K562 (cell line): ENCODE results near the gene CAMSAP2. TPM values are rescaled to one million over a fixed set of nuclear protein-coding genes. Genes with fewer than 3 reads are reported as not detected.
A peak's percentile ranks its signal among the peaks of the same experiment; 100 is the strongest.

Experiments used
- ARID3B ChIP-seq: fragments of 250-450 bp; sonication (Bioruptor Pico); IDR thresholded peaks from 2 replicates; pipeline ENCODE4 v1.4.0; 2020; ENCODE audit warnings: borderline replicate concordance
- CBX8 ChIP-seq: fragments of 200-600 bp; sonication (generic); IDR thresholded peaks from 2 replicates; pipeline ENCODE4 v1.6.1; 2012; ENCODE audit warnings: borderline replicate concordance, mixed run types, low read depth, mild to moderate bottlenecking, moderate library complexity, mixed read lengths, low read length, control low read depth, inconsistent platforms; ENCODE audit not compliant: poor library complexity, severe bottlenecking; ENCODE audit errors: extremely low read depth
- ELK3 ChIP-seq: fragments of 450-650 bp; formaldehyde crosslinking; IDR thresholded peaks from 2 replicates; pipeline ENCODE4 v1.4.0; 2020; ENCODE audit warnings: mild to moderate bottlenecking
- FUS ChIP-seq: fragments of 200-400 bp; formaldehyde crosslinking; optimal IDR thresholded peaks from 2 replicates; pipeline ENCODE3; 2017; ENCODE audit warnings: low read depth, low read length
- HMG20B ChIP-seq: fragments of 250-450 bp; sonication (Bioruptor Pico); IDR thresholded peaks from 2 replicates; pipeline ENCODE4 v1.5.0; 2021; ENCODE audit warnings: mild to moderate bottlenecking
- KAT2B ChIP-seq: IDR thresholded peaks from one replicate; pipeline ENCODE4 v1.6.1; 2012; ENCODE audit warnings: low read depth, mild to moderate bottlenecking, control low read depth, inconsistent platforms, low read length, moderate library complexity
- L3MBTL2 ChIP-seq: fragments of 450-650 bp; IDR thresholded peaks from 2 replicates; pipeline ENCODE4 v1.6.1; 2016; ENCODE audit warnings: mild to moderate bottlenecking, moderate library complexity
- MCM3 ChIP-seq: fragments of 450-650 bp; IDR thresholded peaks from 2 replicates; pipeline ENCODE4 v1.6.1; 2016
- MXD1 ChIP-seq: fragments of 250-450 bp; sonication (Bioruptor Pico); IDR thresholded peaks from 2 replicates; pipeline ENCODE4 v1.8.0; 2021; ENCODE audit warnings: borderline replicate concordance, mild to moderate bottlenecking, moderate library complexity; ENCODE audit not compliant: poor library complexity, severe bottlenecking
- NFXL1 ChIP-seq: fragments of 450-650 bp; formaldehyde crosslinking; IDR thresholded peaks from 2 replicates; pipeline ENCODE4 v1.4.0; 2021; ENCODE audit warnings: mild to moderate bottlenecking
- PHB ChIP-seq: fragments of 250-450 bp; sonication (Bioruptor Pico); IDR thresholded peaks from 2 replicates; pipeline ENCODE4 v1.5.0; 2021
- RFX5 ChIP-seq: IDR thresholded peaks from 2 replicates; pipeline ENCODE4 v1.6.1; 2011; ENCODE audit warnings: low read depth, mild to moderate bottlenecking, improper control_type of control experiment, low read length
- SMAD1 ChIP-seq: fragments of 150-350 bp; IDR thresholded peaks from 2 replicates; pipeline ENCODE4 v1.6.1; 2014; ENCODE audit warnings: low read length, low read depth; ENCODE audit not compliant: partially characterized antibody
- SRSF1 ChIP-seq: fragments of 200-400 bp; formaldehyde crosslinking; IDR thresholded peaks from 2 replicates; pipeline ENCODE4 v1.6.1; 2017; ENCODE audit warnings: mild to moderate bottlenecking, low read depth, low read length, moderate library complexity
- TBP ChIP-seq: optimal IDR thresholded peaks from 2 replicates; pipeline ENCODE3; 2011; ENCODE audit warnings: low read depth, low read length, improper control_type of control experiment
- XRCC3 ChIP-seq: fragments of 450-650 bp; IDR thresholded peaks from 2 replicates; pipeline ENCODE4 v1.6.1; 2017; ENCODE audit warnings: mild to moderate bottlenecking, moderate library complexity
- ZNF324 ChIP-seq: fragments of 250-450 bp; sonication (Bioruptor Pico); IDR thresholded peaks from 2 replicates; pipeline ENCODE4 v1.4.0; 2020; ENCODE audit warnings: mild to moderate bottlenecking
- polyA plus RNA-seq, 8 experiments: library from polyadenylated mRNA; depleted of rRNA in 4 of 8; stranded (reverse) in 5 of 8; unstranded in 3 of 8; fragments of >200 nt; fragmentation: Nextera tagmentation in 2 of 8; fragmentation: Illumina TruSeq in 1 of 8; extraction: Ambion mirVana in 2 of 8; extraction: Trizol in 1 of 8; gene quantifications; 2 replicates each; pipeline versions ENCODE4 v1.2.1 to v1.2.3, GENCODE V29; 2011 to 2014; ENCODE audit warnings: inconsistent platforms in 1 of 8, missing spikeins in 1 of 8
- total RNA-seq, 7 experiments: library from RNA; depleted of rRNA in 6 of 7; stranded (reverse); fragments of >200 nt in 6 of 7; fragmentation: Illumina TruSeq in 2 of 7; extraction: Trizol in 2 of 7; gene quantifications; 2 replicates each; pipeline versions ENCODE4 v1.2.1 to v1.2.3, GENCODE V29; 2011 to 2021; ENCODE audit warnings: low replicate concordance in 1 of 7
- TF ChIP-seq, protein P1 (sequence below): fragments of 200-800 bp; sonication (Bioruptor generic); IDR thresholded peaks from 2 replicates; pipeline ENCODE4 v1.6.1; 2016; ENCODE audit warnings: missing genetic modification characterization, missing compliant biosample characterization

CAMSAP2 gene
- total and polyA plus RNA-seq, 9 of the 15 experiments (the other 6 are each of a cell fraction or from before 2014, with no cell fraction given) = 1.4 to 7.5 (median 2.7) TPM

DNA sequence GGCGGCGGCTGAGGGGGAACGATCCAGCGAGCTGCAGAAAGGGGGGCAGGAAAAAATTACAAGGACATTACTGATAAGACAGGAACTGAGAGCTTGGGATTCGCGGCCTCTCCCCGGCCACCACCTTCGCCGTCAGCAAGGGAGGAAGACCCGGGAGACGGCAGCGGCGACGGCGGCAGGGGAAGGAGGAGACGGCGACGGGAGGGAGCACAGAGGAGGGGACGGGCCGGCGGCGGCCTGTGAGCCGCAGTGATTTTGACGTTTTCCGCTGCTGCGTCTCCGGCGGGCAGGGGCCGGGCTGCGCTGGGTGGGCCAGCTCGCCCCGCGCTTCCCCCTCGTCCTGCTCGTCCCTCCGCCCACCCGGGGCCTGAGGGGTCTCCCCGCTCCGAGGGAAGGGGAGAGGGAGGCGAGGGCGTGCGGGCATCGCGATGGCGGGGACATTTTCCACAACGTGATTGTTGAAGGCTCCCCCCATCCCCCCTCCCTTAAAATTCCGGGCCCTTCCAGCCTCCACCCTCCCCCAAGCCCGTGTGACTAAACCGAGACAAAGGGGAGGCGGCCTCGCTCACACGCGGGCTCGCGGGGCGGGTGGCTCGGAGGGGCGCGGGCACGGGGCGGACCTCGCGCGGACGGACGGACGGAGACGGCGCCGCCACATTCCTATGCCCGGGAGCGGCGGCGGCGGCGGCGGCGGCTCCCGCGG lies 407 bp downstream of the CAMSAP2 start (continued):
- TF ChIP-seq MXD1 (CRISPR knock-in tag) (no peak), FUS (no peak), CBX8 (no peak), XRCC3 (no peak), KAT2B (no peak), HMG20B (peak; percentile 93), L3MBTL2 (peak; percentile 61), ZNF324 (CRISPR knock-in tag) (no peak), SMAD1 (no peak), ARID3B (CRISPR knock-in tag) (peak; percentile 60; the same call in 1 of the 2 replicates), SRSF1 (no peak), NFXL1 (no peak), RFX5 (no peak), MCM3 (no peak), PHB (CRISPR knock-in tag) (no peak), TBP (no peak), ELK3 (CRISPR knock-in tag) (no peak)
- TF ChIP-seq, protein P1, sequence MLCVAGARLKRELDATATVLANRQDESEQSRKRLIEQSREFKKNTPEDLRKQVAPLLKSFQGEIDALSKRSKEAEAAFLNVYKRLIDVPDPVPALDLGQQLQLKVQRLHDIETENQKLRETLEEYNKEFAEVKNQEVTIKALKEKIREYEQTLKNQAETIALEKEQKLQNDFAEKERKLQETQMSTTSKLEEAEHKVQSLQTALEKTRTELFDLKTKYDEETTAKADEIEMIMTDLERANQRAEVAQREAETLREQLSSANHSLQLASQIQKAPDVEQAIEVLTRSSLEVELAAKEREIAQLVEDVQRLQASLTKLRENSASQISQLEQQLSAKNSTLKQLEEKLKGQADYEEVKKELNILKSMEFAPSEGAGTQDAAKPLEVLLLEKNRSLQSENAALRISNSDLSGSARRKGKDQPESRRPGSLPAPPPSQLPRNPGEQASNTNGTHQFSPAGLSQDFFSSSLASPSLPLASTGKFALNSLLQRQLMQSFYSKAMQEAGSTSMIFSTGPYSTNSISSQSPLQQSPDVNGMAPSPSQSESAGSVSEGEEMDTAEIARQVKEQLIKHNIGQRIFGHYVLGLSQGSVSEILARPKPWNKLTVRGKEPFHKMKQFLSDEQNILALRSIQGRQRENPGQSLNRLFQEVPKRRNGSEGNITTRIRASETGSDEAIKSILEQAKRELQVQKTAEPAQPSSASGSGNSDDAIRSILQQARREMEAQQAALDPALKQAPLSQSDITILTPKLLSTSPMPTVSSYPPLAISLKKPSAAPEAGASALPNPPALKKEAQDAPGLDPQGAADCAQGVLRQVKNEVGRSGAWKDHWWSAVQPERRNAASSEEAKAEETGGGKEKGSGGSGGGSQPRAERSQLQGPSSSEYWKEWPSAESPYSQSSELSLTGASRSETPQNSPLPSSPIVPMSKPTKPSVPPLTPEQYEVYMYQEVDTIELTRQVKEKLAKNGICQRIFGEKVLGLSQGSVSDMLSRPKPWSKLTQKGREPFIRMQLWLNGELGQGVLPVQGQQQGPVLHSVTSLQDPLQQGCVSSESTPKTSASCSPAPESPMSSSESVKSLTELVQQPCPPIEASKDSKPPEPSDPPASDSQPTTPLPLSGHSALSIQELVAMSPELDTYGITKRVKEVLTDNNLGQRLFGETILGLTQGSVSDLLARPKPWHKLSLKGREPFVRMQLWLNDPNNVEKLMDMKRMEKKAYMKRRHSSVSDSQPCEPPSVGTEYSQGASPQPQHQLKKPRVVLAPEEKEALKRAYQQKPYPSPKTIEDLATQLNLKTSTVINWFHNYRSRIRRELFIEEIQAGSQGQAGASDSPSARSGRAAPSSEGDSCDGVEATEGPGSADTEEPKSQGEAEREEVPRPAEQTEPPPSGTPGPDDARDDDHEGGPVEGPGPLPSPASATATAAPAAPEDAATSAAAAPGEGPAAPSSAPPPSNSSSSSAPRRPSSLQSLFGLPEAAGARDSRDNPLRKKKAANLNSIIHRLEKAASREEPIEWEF = no peak
